Osteoblast (primary cell): ENCODE results near the gene RNF141. TPM values are rescaled to one million over a fixed set of nuclear protein-coding genes. Genes with fewer than 3 reads are reported as not detected.

Experiments
- DNase-seq: peaks from one replicate; pipeline ENCODE4 v3.0.0; 2011; ENCODE audit warnings: low spot score, mixed read lengths; ENCODE audit not compliant: insufficient read length; ENCODE audit errors: missing footprints
- H2AFZ ChIP-seq: 2 replicates; pipeline ENCODE4 v1.6.0; 2011; ENCODE audit warnings: mild to moderate bottlenecking, low read length
- H3K27ac ChIP-seq: 2 replicates; pipeline ENCODE4 v1.5.1; 2011; ENCODE audit warnings: mild to moderate bottlenecking, low read depth, low read length, moderate library complexity
- H3K27me3 ChIP-seq: 2 replicates; pipeline ENCODE4 v1.6.0; 2012; ENCODE audit warnings: mild to moderate bottlenecking, control low read depth, inconsistent platforms, low read length, moderate library complexity; ENCODE audit not compliant: insufficient read depth
- H3K36me3 ChIP-seq: 2 replicates; pipeline ENCODE4 v1.5.1; 2011; ENCODE audit warnings: mild to moderate bottlenecking, low read length, control low read depth, moderate library complexity; ENCODE audit not compliant: insufficient read depth
- H3K4me1 ChIP-seq: 2 replicates; pipeline ENCODE4 v1.5.1; 2011; ENCODE audit warnings: mild to moderate bottlenecking, low read length, control low read depth, moderate library complexity; ENCODE audit not compliant: insufficient read depth
- H3K4me2 ChIP-seq: 2 replicates; pipeline ENCODE4 v1.6.0; 2011; ENCODE audit warnings: mild to moderate bottlenecking, low read length; ENCODE audit not compliant: insufficient read depth
- H3K4me3 ChIP-seq: fragments of 200-600 bp; sonication (generic); 3 replicates; pipeline ENCODE4 v1.5.1; 2012; ENCODE audit warnings: mild to moderate bottlenecking, low read length, inconsistent platforms; ENCODE audit not compliant: insufficient read depth
- H3K79me2 ChIP-seq: 2 replicates; pipeline ENCODE4 v1.6.0; 2012; ENCODE audit warnings: mild to moderate bottlenecking, low read length, control low read depth, inconsistent platforms; ENCODE audit not compliant: insufficient read depth
- H3K9me3 ChIP-seq: 2 replicates; pipeline ENCODE4 v1.5.1; 2011; ENCODE audit warnings: low read depth, low read length, control low read depth
- H4K20me1 ChIP-seq: 2 replicates; pipeline ENCODE4 v1.6.0; 2012; ENCODE audit warnings: mild to moderate bottlenecking, low read length, control low read depth; ENCODE audit not compliant: insufficient read depth
- CTCF ChIP-seq: IDR thresholded peaks from 2 replicates; pipeline ENCODE4 v1.5.1; 2011; ENCODE audit warnings: mild to moderate bottlenecking, low read depth, low read length, moderate library complexity; ENCODE audit errors: extremely low read depth
- total RNA-seq: library from RNA; depleted of rRNA; stranded (reverse); fragments of >200 nt; gene quantifications from 2 replicates; pipeline ENCODE4 v1.2.3, GENCODE V29; 2012

The RNF141 gene
- total RNA-seq, 1 donor: 29.3 TPM

GRCh38 chr11:10573028-10573427, 32.0 kb upstream of the RNF141 start:
- no peak for DNase-seq
- Histone ChIP-seq H4K20me1 (no peaks in the 10 kb centered on the region), H3K79me2 (no peaks in the 10 kb centered on the region), H3K4me3 (no peak overlapping the region), H3K27me3 (no peaks in the 10 kb centered on the region), H3K36me3 (no peaks in the 10 kb centered on the region), H2AFZ (no peak overlapping the region), H3K9me3 (no peaks in the 10 kb centered on the region), H3K4me1 (peaks cover 12% of the 10 kb centered on the region), H3K27ac (no peak overlapping the region), H3K4me2 (no peak overlapping the region)
- TF ChIP-seq CTCF: no peak

- TF ChIP-seq CTCF: no peak
- H3K79me2 ChIP-seq: no peaks in the 10 kb centered on the region
- H3K4me2 ChIP-seq: no peak overlapping the region
- no peaks in the 10 kb centered on the region for H4K20me1 ChIP-seq
- H3K27me3 ChIP-seq: no peaks in the 10 kb centered on the region
- no peak overlapping the region for H2AFZ ChIP-seq
- H3K4me1 ChIP-seq: peaks cover 12% of the 10 kb centered on the region
- H3K4me3 ChIP-seq: no peak overlapping the region
- H3K27ac ChIP-seq: no peak overlapping the region
- no peak for DNase-seq
- H3K36me3 ChIP-seq: no peaks in the 10 kb centered on the region
- H3K9me3 ChIP-seq: no peaks in the 10 kb centered on the region
Measured at GRCh38 chr11:10572533-10572932, 31.5 kb upstream of the RNF141 start.

GRCh38 chr11:10568486-10568941, 27.5 kb upstream of the RNF141 start, which contains the start of gene LYVE1:
TSS of gene LYVE1 (minus strand) at chr11:10568665. CDS start at chr11:10568532, 133 bp downstream.
- H3K4me1 ChIP-seq: peaks cover 12% of the 10 kb centered on the region
- no peak for DNase-seq

GRCh38 chr11:10567446-10567845, 26.5 kb upstream of the RNF141 start:
- no peak for TF ChIP-seq CTCF
- DNase-seq: no peak
- H3K4me2 ChIP-seq: no peak overlapping the region
- peaks cover 12% of the 10 kb centered on the region for H3K4me1 ChIP-seq
- H3K27me3 ChIP-seq: no peaks in the 10 kb centered on the region
- no peaks in the 10 kb centered on the region for H4K20me1 ChIP-seq
- H3K4me3 ChIP-seq: no peak overlapping the region
- H3K9me3 ChIP-seq: no peaks in the 10 kb centered on the region
- H3K27ac ChIP-seq: no peak overlapping the region
- no peak overlapping the region for H2AFZ ChIP-seq
- no peaks in the 10 kb centered on the region for H3K36me3 ChIP-seq
- no peaks in the 10 kb centered on the region for H3K79me2 ChIP-seq

More at GRCh38 chr11:10568486-10568941, 27.5 kb upstream of the RNF141 start, which contains the start of gene LYVE1:
- Histone ChIP-seq H3K79me2 (no peaks in the 10 kb centered on the region), H4K20me1 (no peaks in the 10 kb centered on the region), H3K27me3 (no peaks in the 10 kb centered on the region), H2AFZ (peak within 1 kb of the TSS; percentile 44), H3K4me2 (no peak within 1 kb of the TSS), H3K36me3 (no peaks in the 10 kb centered on the region), H3K4me3 (no peak within 1 kb of the TSS), H3K9me3 (no peaks in the 10 kb centered on the region), H3K27ac (peak within 1 kb of the TSS; percentile 39)
- no peak for TF ChIP-seq CTCF
